Uterus (tissue), 2 donors: ENCODE data around the gene TLR2.

Experiments
- CTCF ChIP-seq, 4 experiments: fragments of 200-600 bp in 2 of 4; fragments of 450-650 bp in 2 of 4; sonication (generic) in 2 of 4; IDR thresholded peaks; one replicate each; pipeline ENCODE4 v1.5.1; 2016 to 2019; ENCODE audit warnings: antibody characterized with exemption in 4 of 4, mild to moderate bottlenecking in 2 of 4, moderate library complexity in 1 of 4
- POLR2A ChIP-seq, 2 donors: fragments of 450-650 bp; IDR thresholded peaks; one replicate each; pipeline ENCODE4 v1.6.1; 2016; ENCODE audit warnings: antibody characterized with exemption in 2 of 2, mild to moderate bottlenecking in 1 of 2, moderate library complexity in 1 of 2

- TF ChIP-seq CTCF (IDR thresholded peaks at IDR 0.05) (no peak), POLR2A (IDR thresholded peaks at IDR 0.05) (no peak)
These were observed 63.4 kb downstream of the TLR2 start for GRCh38 chr4:153747406-153747955.
